ENCODE results near the gene FUCA1.

Gene FUCA1

GRCh38 chr1:23800400-23801337 is 67.4 kb downstream of the FUCA1 start, which contains the start of gene GALE:
GALE (minus strand) TSS chr1:23800754; CDS start chr1:23799007, 1,747 bp downstream.
- peak; percentile 97 for DNase-seq

DNA sequence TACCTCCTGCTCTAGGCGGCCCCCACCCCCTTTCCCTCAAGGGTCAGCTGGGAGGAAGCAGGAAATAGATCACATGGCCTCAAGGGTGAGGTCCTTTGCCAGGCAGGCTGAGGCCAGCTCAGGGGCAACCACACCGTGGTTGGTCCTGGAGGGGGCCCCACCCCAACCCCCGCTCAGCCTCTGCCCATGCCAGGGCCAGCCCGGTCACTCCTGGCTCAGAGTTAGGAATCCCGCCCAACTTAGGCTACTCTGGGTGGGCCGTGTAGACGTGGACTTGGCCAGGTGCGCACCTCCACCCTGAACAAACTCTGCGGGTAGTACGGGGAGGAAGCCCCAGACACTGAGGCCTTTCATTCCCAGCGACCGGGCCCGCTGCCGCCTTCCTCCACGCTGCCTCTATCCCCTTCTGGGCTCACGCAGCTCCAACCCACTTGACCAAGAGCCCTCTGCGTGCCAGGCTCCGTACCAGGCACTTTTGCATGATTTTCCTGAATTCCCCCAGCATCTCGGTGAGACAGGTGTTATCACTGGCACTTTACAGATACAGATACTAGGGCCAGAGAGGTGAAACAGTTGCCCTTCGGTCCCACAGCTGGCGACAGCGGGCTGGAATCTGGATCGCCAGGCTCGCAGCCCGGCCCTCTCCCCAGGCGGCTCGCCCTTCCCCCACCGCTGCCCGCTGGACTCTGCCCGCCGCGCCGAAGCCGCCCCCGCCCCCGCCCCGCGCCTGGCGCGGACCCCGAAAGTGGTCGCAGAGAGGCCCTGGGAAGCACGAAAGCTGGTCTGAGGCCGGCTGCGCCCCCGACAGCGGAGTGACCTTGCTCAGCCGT is 68.3 kb downstream of the FUCA1 start:
- DNase-seq = peak; percentile 43

- DNase-seq = no peak
These were observed 68.9 kb downstream of the FUCA1 start for GRCh38 chr1:23799255-23799569.

DNA sequence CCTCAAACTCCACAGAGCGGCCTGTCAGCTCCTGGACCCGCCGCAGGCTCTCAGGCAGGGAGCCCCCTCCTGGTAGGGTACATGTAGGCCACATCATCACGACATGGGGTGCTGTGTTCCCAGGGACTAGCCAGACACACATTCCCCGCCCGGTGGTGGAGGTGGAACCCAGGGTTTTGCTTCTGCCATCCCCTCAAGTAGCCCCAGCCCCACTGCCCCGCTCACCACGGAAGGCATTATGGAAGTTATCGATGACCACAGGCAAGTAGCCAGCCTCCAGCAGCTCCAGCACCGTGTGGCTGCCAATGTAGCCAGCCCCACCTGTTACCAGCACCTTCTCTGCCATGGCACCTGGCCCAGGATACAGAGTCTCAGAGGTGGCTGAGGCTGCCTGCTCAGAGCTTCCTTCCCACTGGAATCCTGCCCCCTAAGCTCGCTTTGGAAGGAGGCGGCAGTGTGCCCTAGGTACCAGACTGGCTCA is 69.4 kb downstream of the FUCA1 start:
- no peak for DNase-seq

DNA sequence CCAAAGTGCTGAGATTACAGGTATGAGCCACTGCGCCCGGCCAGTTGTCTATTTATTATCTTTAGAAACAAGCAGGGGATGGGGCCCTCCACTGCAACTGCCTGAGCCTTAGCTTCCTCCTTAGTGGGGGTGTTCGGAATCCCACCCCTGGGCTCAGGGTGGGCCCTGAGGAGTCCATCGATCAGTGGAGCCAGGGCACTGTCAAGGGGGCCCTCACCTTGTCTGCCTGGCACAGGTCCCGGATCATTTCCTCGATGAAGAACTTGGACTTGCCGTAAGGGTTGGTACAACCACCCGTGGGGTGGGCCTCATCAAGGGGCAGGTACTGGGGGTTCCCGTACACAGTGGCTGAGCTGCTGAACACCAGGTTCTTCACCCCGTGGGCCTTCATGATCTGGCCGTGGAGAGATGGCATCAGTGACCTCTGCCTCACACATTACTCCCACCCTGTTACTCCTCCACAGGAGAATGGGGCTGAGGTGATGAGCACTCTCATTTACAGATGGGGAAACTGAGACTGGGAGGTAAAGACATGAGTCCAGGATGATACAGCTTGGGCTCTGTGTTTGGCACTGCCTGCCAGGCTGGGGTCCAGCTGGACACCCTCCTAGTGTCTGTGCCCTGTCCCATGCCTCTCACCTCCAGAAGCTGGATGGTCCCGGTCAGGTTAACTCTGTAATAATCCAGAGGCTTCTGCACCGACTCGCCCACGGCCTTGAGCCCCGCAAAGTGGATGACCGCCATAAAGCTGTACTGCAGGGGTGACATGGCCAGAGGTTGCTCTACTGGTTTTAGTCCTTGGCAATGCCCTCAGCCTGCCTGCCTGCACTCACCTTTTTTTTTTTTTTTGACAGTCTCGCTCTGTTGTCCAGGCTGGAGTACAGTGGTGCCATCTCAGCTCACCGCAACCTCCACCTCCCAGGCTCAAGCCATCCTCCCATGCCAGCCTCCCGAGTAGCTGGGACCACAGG is 70.3 kb downstream of the FUCA1 start:
- no peak for DNase-seq

DNA sequence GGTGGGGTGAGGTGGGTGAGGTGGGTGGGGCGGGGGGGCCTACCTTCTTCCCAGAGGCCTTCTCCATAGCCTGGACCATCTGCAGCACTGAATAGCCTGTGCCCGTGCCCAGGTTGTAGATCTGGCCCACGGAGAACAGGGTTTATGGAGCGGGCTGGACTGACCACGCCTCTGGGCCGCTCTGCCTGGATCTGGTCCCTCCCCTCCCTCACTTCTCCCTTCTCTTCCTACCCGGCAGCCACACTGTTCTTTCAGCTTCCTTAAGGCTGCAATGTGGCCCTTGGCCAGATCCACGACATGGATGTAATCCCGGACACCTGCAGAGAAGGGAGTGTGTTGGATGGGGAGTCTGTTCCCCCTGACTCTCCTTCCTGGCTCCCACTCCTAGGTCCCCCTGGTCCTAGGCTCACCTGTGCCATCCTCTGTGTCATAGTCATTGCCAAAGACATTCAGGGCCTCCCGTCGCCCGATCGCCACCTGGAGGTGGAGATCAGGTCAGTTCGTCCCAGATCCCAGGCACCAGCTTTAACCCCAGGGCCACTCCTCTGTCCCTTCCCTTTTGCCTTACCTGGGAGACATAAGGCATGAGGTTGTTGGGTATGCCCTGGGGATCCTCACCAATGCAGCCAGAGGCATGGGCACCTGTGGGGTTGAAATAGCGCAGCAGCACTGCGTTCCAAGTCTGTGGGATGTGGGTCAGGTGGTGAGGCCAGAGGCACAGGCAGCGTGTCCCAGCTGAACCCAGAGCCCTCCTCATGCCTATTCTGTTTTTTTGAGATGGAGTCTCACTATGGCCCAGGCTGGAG is 71.4 kb downstream of the FUCA1 start:
- DNase-seq = no peak

DNA sequence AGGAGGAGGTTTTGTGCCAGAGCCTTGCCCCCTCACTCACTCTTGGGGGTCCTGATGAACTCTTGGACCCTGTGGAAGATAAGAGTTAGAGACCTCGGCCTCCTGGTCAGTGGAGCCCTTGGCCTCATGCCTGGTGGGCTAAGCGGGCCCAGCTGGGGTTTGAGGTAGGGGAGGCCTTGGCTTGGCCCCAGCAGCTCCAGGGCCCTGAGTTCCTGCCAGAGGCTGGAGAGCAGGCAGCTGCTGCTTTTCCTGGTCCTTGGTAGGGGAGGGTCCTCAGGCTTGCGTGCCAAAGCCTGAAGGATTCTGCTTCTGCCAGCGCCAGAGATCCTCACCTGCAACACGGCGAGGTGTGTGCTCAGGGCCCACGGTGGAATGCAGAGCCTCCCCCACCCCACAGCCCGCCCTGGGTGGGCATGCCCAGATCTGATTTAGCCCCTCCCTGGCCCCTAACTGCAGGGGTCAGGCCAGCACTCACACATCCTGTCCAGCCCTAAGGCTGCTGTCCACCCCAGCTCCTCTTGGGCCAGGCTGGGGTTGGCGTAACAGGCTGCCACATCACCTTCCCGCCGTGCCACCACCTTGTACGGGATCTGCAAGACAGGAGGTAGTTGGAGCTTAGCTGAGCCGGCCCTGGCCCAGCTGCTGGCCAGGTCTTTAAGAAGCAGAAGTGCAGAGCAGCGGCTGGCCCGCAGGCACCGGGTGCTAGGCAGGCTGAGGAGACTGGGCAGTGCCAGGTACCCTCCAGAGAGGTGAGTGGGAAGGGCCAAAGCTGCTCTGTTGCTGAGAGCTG is 72.2 kb downstream of the FUCA1 start:
- DNase-seq = no peak
